B cell (primary cell): Measurements from ENCODE around the gene SETD6. TPM values are rescaled to one million over a fixed set of nuclear protein-coding genes. Genes with fewer than 3 reads are reported as not detected.

Source experiments
- ATAC-seq: fragments of 200-7000 bp; cut with Tn5 transposase; one replicate; pipeline ENCODE4 v1.10.0; 2021; ENCODE audit warnings: low read depth, mild to moderate bottlenecking, moderate number of reproducible peaks, moderate library complexity
- CTCF ChIA-PET: fragments of 350-600 bp; sonication (Branson Sonifier 250); formaldehyde crosslinking; loops from one replicate; lab custom pipeline; 2021; ENCODE audit warnings: antibody characterized with exemption, inconsistent platforms; lab: Charles Lee
- POLR2A ChIA-PET: fragments of 350-600 bp; sonication (Branson Sonifier 250); formaldehyde crosslinking; loops from one replicate; lab custom pipeline; 2021; ENCODE audit warnings: antibody characterized with exemption; lab: Charles Lee
- DNase-seq: peaks from one replicate; pipeline ENCODE4 v3.0.0; 2013
- H2AFZ ChIP-seq: 2 replicates; pipeline ENCODE4 v1.6.1; 2012; ENCODE audit warnings: mild to moderate bottlenecking, low read depth, low read length; ENCODE audit not compliant: insufficient read depth, poor library complexity, severe bottlenecking
- H3K27ac ChIP-seq, 2 donors: 1 replicate in 1 of 2; 2 replicates in 1 of 2; pipeline ENCODE4 v1.5.1; 2012 to 2013; ENCODE audit warnings: low read length in 2 of 2, mild to moderate bottlenecking in 2 of 2, moderate library complexity in 1 of 2
- H3K27me3 ChIP-seq, 4 experiments: fragments of 200-600 bp in 1 of 4; sonication (generic) in 1 of 4; replicated peaks in 1 of 4; 1 replicate in 2 of 4; 2 replicates in 2 of 4; pipeline versions ENCODE4 v1.6.1 to v1.7.0; 2013 to 2016; ENCODE audit warnings: low read length in 3 of 4, mild to moderate bottlenecking in 2 of 4, mixed read lengths in 1 of 4, moderate library complexity in 1 of 4; ENCODE audit not compliant: insufficient read depth in 4 of 4, control insufficient read depth in 3 of 4; ENCODE audit errors: control extremely low read depth in 1 of 4
- H3K36me3 ChIP-seq, 2 experiments: replicated peaks in 1 of 2; 1 replicate in 1 of 2; 2 replicates in 1 of 2; pipeline versions ENCODE4 v1.6.1 to v1.7.1; 2013; ENCODE audit warnings: low read length in 1 of 2; ENCODE audit not compliant: insufficient read depth in 2 of 2, control insufficient read depth in 1 of 2; ENCODE audit errors: control extremely low read depth in 1 of 2, extremely low read depth in 1 of 2
- H3K4me1 ChIP-seq, 2 donors: fragments of 200-600 bp in 1 of 2; sonication (generic) in 1 of 2; 1 replicate in 1 of 2; 2 replicates in 1 of 2; pipeline versions ENCODE4 v1.5.1 to v1.6.1; 2013 to 2017; ENCODE audit warnings: low read length in 2 of 2; ENCODE audit not compliant: control insufficient read depth in 2 of 2, insufficient read depth in 2 of 2
- H3K4me2 ChIP-seq: replicated peaks from 2 replicates; pipeline ENCODE3; 2012; ENCODE audit warnings: mild to moderate bottlenecking, low read depth, low read length; ENCODE audit not compliant: poor library complexity, severe bottlenecking
- H3K4me3 ChIP-seq, 5 experiments: fragments of 200-600 bp in 1 of 5; sonication (generic) in 1 of 5; 1 replicate in 3 of 5; 2 replicates in 2 of 5; pipeline versions ENCODE4 v1.5.1 to v1.7.0; 2011 to 2016; ENCODE audit warnings: low read length in 4 of 5, mild to moderate bottlenecking in 4 of 5, low read depth in 2 of 5, control low read depth in 1 of 5, moderate library complexity in 1 of 5; ENCODE audit not compliant: insufficient read depth in 1 of 5; ENCODE audit errors: control extremely low read depth in 1 of 5, extremely low read depth in 1 of 5
- H3K79me2 ChIP-seq: fragments of 200-600 bp; sonication (generic); one replicate; pipeline ENCODE4 v1.6.0; 2016; ENCODE audit warnings: low read length; ENCODE audit not compliant: control insufficient read depth, insufficient read depth
- H3K9ac ChIP-seq: fragments of 200-600 bp; sonication (generic); 2 replicates; pipeline ENCODE4 v1.6.1; 2017; ENCODE audit warnings: mild to moderate bottlenecking, low read length, moderate library complexity
- H3K9me3 ChIP-seq, 3 donors: one replicate each; pipeline versions ENCODE4 v1.6.1 to v1.7.1; 2013; ENCODE audit warnings: low read length in 2 of 3; ENCODE audit not compliant: control insufficient read depth in 2 of 3, insufficient read depth in 1 of 3; ENCODE audit errors: control extremely low read depth in 1 of 3
- H4K20me1 ChIP-seq: 2 replicates; pipeline ENCODE4 v1.6.0; 2012; ENCODE audit warnings: mild to moderate bottlenecking, low read length; ENCODE audit not compliant: insufficient read depth, control insufficient read depth, poor library complexity, severe bottlenecking
- H3K27ac Mint-ChIP-seq: one replicate; pipeline ENCODE4 v1.8.0; 2021; ENCODE audit warnings: mixed read lengths
- H3K27me3 Mint-ChIP-seq: one replicate; pipeline ENCODE4 v1.8.0; 2021; ENCODE audit warnings: mixed read lengths
- H3K4me1 Mint-ChIP-seq: one replicate; pipeline ENCODE4 v1.8.0; 2021; ENCODE audit warnings: mixed read lengths
- H3K4me3 Mint-ChIP-seq: one replicate; pipeline ENCODE4 v1.8.0; 2021; ENCODE audit warnings: mixed read lengths
- H3K9me3 Mint-ChIP-seq: one replicate; pipeline ENCODE4 v1.8.0; 2022; ENCODE audit warnings: mixed read lengths; ENCODE audit not compliant: insufficient read depth
- CTCF ChIP-seq: fragments of 200-600 bp; IDR thresholded peaks from one replicate; pipeline ENCODE4 v1.8.0; 2022; ENCODE audit warnings: antibody characterized with exemption, mild to moderate bottlenecking
- EZH2 ChIP-seq: IDR thresholded peaks from 2 replicates; pipeline ENCODE4 v1.6.1; 2012; ENCODE audit warnings: borderline replicate concordance, low read depth, mild to moderate bottlenecking, moderate library complexity, low read length; ENCODE audit not compliant: insufficient read depth, poor library complexity, severe bottlenecking
- WGBS: methylation state at CpG from one replicate; pipeline ENCODE4 v1.1.5; 2013; ENCODE audit warnings: missing lambda C conversion rate; ENCODE audit not compliant: insufficient coverage; 5-methylcytosine and 5-hydroxymethylcytosine counted together
- intact Hi-C: fragments of 100-400 bp; cut with micrococcal nuclease; formaldehyde crosslinking; loops from one replicate; pipeline ENCODE4 v1.10.0; 2022
- polyA plus RNA-seq: library from polyadenylated mRNA; depleted of rRNA; stranded (reverse); fragments of >200 nt; gene quantifications from 2 replicates; pipeline ENCODE4 v1.2.3, GENCODE V29; 2012
- total RNA-seq, 2 donors: library from RNA; stranded (reverse); fragments of 120-200 nt in 1 of 2; gene quantifications; 1 replicate in 1 of 2; 2 replicates in 1 of 2; pipeline versions ENCODE4 v1.2.3 to v1.2.4, GENCODE V29; 2013 to 2022

SETD6 gene
- total and polyA plus RNA-seq, 2 donors (not counting 1 experiment from before 2014, with no cell fraction given): 24.2 to 37.4 TPM

- TF ChIP-seq CTCF (no peak), EZH2 (no peak)
- H2AFZ ChIP-seq: no peak overlapping the region
- peaks cover 0 to 33% (median 16%) of the 10 kb centered on the region in 4 experiments for H3K27me3 ChIP-seq
- H3K9me3 ChIP-seq: peaks cover 0 to 12% (median 0%) of the 10 kb centered on the region in 3 donors
- DNase-seq (no peak), ATAC-seq (no peak)
- no peak overlapping the region for H3K4me2 ChIP-seq
- no peaks in the 10 kb centered on the region for H3K79me2 ChIP-seq
- CTCF ChIA-PET: interaction anchor here (0.9 kb wide), 1 partner anchor 161 kb away, joined by 3 read pairs; no protein-coding TSS in a partner anchor
- H3K4me1 ChIP-seq: peaks cover 23 to 33% of the 10 kb centered on the region in 2 donors
- Mint-ChIP-seq H3K9me3 (no peaks in the 10 kb centered on the region), H3K27ac (no peak overlapping the region), H3K27me3 (peaks cover 18% of the 10 kb centered on the region), H3K4me1 (peaks cover 30% of the 10 kb centered on the region), H3K4me3 (no peak overlapping the region)
- H3K27ac ChIP-seq: no peak overlapping the region
- WGBS: 48% methylated on average over 5 of the region's 5 CpGs
- no peaks in the 10 kb centered on the region for H4K20me1 ChIP-seq
- H3K9ac ChIP-seq: no peak overlapping the region
- intact Hi-C loops: no loop called here
- POLR2A ChIA-PET: no interaction called here
- no peak overlapping the region for H3K4me3 ChIP-seq
- H3K36me3 ChIP-seq: no peaks in the 10 kb centered on the region
Observed at GRCh38 chr16:58497935-58498334, 17.4 kb upstream of the SETD6 start.

- H3K4me1 ChIP-seq: peaks cover 23 to 33% of the 10 kb centered on the region in 2 donors
- no peak overlapping the region for H3K27ac ChIP-seq
- intact Hi-C loops: no loop called here
- H3K4me2 ChIP-seq: no peak overlapping the region
- H3K9me3 ChIP-seq: peaks cover 0 to 12% (median 0%) of the 10 kb centered on the region in 3 donors
- no peak overlapping the region for H2AFZ ChIP-seq
- DNase-seq (no peak), ATAC-seq (no peak)
- TF ChIP-seq EZH2: no peak
- 87% methylated on average over 9 of the region's 9 CpGs for WGBS
- Mint-ChIP-seq H3K27ac (no peak overlapping the region), H3K9me3 (no peaks in the 10 kb centered on the region), H3K27me3 (peaks cover 23% of the 10 kb centered on the region), H3K4me3 (no peak overlapping the region), H3K4me1 (peaks cover 30% of the 10 kb centered on the region)
- no peaks in the 10 kb centered on the region for H4K20me1 ChIP-seq
- ChIA-PET POLR2A (no interaction called here), CTCF (interaction anchor here (0.9 kb wide), 1 partner anchor 162 kb away, joined by 3 read pairs; no protein-coding TSS in a partner anchor)
- no peak overlapping the region for H3K4me3 ChIP-seq
- H3K9ac ChIP-seq: no peak overlapping the region
- H3K79me2 ChIP-seq: no peaks in the 10 kb centered on the region
- H3K36me3 ChIP-seq: no peaks in the 10 kb centered on the region
- H3K27me3 ChIP-seq: peaks cover 0 to 38% (median 17%) of the 10 kb centered on the region in 4 experiments
Observed at GRCh38 chr16:58498341-58499091, 16.8 kb upstream of the SETD6 start.
